ENCODE measurements around the gene UBE2E1. TPM values are rescaled to one million over a fixed set of nuclear protein-coding genes. Genes with fewer than 3 reads are reported as not detected.

The UBE2E1 gene
- total RNA-seq, 4 donors from 2014 or later: 73.0 to 119 (median 94.6) TPM

DNA sequence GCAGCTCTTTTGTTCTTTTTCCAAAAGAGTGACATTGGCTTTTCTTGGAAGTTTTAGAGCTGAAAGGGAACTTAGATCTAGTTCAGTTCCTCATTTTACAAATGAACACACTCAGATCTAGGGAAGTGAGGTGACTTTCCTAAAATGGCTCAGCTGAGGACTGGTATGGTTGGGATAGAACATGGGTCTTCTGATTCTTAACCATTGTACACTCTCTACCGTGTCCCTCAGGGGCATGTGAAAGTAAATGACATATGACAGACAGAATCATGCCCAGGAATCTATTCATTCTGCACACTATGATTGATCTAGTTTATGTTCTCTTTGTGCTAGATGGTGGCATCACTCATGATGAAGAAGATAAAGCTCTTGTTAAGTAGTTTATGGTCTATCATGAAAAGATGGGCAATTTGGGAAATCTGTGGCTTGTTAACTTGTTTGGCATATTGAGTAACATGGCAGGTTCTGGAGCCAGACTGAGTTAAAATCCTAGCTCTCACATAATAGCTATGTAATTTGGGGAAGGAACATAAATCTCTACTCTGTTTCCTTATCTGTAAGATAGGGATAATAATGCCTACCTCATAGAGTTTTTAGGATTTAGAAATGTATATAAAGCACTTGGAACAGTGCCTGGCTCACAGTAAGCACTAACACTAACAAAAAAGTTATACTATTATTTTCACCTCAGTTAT is 30.9 kb downstream of the UBE2E1 start:
- H3K4me3 ChIP-seq: no peak overlapping the region
- WGBS: 41% methylated on average over 1 of the region's 1 CpG
- no peaks in the 10 kb centered on the region for H3K9me3 ChIP-seq
- TF ChIP-seq, protein P1, sequence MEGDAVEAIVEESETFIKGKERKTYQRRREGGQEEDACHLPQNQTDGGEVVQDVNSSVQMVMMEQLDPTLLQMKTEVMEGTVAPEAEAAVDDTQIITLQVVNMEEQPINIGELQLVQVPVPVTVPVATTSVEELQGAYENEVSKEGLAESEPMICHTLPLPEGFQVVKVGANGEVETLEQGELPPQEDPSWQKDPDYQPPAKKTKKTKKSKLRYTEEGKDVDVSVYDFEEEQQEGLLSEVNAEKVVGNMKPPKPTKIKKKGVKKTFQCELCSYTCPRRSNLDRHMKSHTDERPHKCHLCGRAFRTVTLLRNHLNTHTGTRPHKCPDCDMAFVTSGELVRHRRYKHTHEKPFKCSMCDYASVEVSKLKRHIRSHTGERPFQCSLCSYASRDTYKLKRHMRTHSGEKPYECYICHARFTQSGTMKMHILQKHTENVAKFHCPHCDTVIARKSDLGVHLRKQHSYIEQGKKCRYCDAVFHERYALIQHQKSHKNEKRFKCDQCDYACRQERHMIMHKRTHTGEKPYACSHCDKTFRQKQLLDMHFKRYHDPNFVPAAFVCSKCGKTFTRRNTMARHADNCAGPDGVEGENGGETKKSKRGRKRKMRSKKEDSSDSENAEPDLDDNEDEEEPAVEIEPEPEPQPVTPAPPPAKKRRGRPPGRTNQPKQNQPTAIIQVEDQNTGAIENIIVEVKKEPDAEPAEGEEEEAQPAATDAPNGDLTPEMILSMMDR (IDR thresholded peaks at IDR 0.05): no peak
- TF ChIP-seq EP300 (IDR thresholded peaks at IDR 0.05) (no peak), POLR2A (IDR thresholded peaks at IDR 0.05) (no peak), POLR2AphosphoS5 (IDR thresholded peaks at IDR 0.05) (no peak)
- no peak overlapping the region for H3K27ac ChIP-seq
- no peaks in the 10 kb centered on the region for H3K36me3 ChIP-seq
- no peak for DNase-seq (ENCODE audit: low spot score in 2 of 2)
- H3K4me1 ChIP-seq: peaks cover 25% of the 10 kb centered on the region
- H3K27me3 ChIP-seq: no peaks in the 10 kb centered on the region

DNA sequence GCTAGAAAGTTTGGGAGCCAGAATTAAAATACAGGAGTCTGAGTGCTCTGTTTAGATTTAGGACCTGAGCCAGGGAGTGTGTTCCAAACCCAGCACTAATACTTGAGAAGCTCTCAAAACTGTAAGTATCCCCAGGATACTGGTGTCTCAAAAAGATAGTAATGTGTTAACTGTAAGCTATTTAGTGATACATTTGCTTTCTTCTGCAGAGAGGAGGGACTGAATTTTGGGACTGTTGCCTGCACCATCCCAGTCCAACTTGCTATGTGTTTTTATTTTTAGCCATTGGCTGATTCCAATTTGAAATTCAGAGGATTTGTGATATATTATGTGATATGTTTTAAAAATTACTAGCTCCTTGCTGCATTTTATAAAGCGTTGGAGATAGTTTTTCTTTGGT is 31.5 kb downstream of the UBE2E1 start:
- Histone ChIP-seq H3K27me3 (no peaks in the 10 kb centered on the region), H3K36me3 (no peaks in the 10 kb centered on the region), H3K4me3 (no peak overlapping the region), H3K9me3 (no peaks in the 10 kb centered on the region), H3K4me1 (peaks cover 25% of the 10 kb centered on the region), H3K27ac (no peak overlapping the region)
- TF ChIP-seq, protein P1 (IDR thresholded peaks at IDR 0.05): no peak
- DNase-seq (ENCODE audit: low spot score in 2 of 2): no peak
- 64% methylated on average over 1 of the region's 1 CpG for WGBS

DNA sequence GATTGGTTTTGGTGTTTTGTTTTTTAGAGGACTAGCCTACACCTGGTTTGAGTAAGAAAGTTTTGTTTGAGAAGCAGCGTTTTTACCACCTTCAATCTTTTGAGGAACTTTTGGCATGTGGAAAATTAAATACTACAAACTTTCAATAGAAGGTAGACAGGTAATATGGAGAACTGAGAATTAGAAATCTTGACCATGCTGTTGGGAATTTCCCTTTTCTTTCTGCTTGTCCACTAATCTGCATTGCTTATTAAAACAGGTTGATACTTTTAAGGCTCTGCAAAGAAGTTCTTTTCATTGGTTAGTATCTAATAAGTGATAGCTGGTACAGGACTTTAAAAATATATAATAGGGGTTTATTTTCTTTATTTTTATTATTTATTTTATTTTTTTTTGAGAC is 31.9 kb downstream of the UBE2E1 start:
- H3K27ac ChIP-seq: no peak overlapping the region
- peaks cover 25% of the 10 kb centered on the region for H3K4me1 ChIP-seq
- DNase-seq (ENCODE audit: low spot score in 2 of 2): no peak
- no peaks in the 10 kb centered on the region for H3K36me3 ChIP-seq
- TF ChIP-seq POLR2A (IDR thresholded peaks at IDR 0.05) (no peak), POLR2AphosphoS5 (IDR thresholded peaks at IDR 0.05) (no peak), EP300 (IDR thresholded peaks at IDR 0.05) (no peak)
- TF ChIP-seq, protein P1 (IDR thresholded peaks at IDR 0.05): no peak
- H3K27me3 ChIP-seq: no peaks in the 10 kb centered on the region
- H3K4me3 ChIP-seq: no peak overlapping the region
- 72% methylated on average over 1 of the region's 1 CpG for WGBS
- no peaks in the 10 kb centered on the region for H3K9me3 ChIP-seq

- Histone ChIP-seq H3K4me1 (peaks cover 21% of the 10 kb centered on the region), H3K27ac (no peak overlapping the region)
- DNase-seq (ENCODE audit: low spot score in 2 of 2): no peak
These were observed 34.8 kb downstream of the UBE2E1 start for GRCh38 chr3:23840521-23840920.

DNA sequence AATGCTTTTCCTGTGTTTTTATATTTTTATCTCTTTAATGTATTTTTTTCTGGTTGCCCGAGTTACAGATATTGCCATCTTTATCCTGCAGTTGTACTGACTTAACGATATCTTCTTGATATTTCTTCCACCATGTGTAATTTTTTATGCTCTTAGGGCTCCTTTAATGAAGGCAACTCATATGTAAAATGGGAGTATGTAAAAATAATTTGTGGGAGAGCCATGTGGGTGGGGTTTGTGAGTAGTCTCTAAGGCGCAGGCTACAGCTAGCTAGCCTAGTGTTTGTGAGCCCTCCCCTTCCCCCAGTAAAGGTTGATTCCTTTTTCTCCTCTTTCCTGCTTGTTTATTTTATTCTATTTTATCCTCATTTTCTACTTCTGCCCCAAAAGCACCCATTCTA is 38.1 kb downstream of the UBE2E1 start:
- TF ChIP-seq POLR2A (IDR thresholded peaks at IDR 0.05): no peak
- TF ChIP-seq, protein P1 (IDR thresholded peaks at IDR 0.05): no peak
- no peak for TF ChIP-seq POLR2AphosphoS5 (IDR thresholded peaks at IDR 0.05)
- no peak for TF ChIP-seq EP300 (IDR thresholded peaks at IDR 0.05)
- Histone ChIP-seq H3K36me3 (no peaks in the 10 kb centered on the region), H3K9me3 (no peaks in the 10 kb centered on the region), H3K27me3 (no peaks in the 10 kb centered on the region), H3K27ac (no peak overlapping the region), H3K4me3 (no peak overlapping the region), H3K4me1 (peaks cover 8% of the 10 kb centered on the region)
- no peak for DNase-seq (ENCODE audit: low spot score in 2 of 2)
- 95% methylated on average over 3 of the region's 3 CpGs for WGBS

More at GRCh38 chr3:23840521-23840920, 34.8 kb downstream of the UBE2E1 start:
- H3K4me3 ChIP-seq: no peak overlapping the region
- TF ChIP-seq, protein P1 (IDR thresholded peaks at IDR 0.05): no peak
- no peak for TF ChIP-seq EP300 (IDR thresholded peaks at IDR 0.05)
- TF ChIP-seq POLR2A (IDR thresholded peaks at IDR 0.05): no peak
- TF ChIP-seq POLR2AphosphoS5 (IDR thresholded peaks at IDR 0.05): no peak
- WGBS: 92% methylated on average over 5 of the region's 5 CpGs
- no peaks in the 10 kb centered on the region for H3K9me3 ChIP-seq
- H3K36me3 ChIP-seq: no peaks in the 10 kb centered on the region
- no peaks in the 10 kb centered on the region for H3K27me3 ChIP-seq

Data from suprapubic skin (tissue), 4 donors.